GM21717 (cell line): ENCODE data around the gene CCDC88B.

ENCODE experiments used
- ATAC-seq: cut with Tn5 transposase; IDR thresholded peaks from one replicate; pipeline ENCODE4 v1.9.1; 2021; ENCODE audit warnings: mild to moderate bottlenecking, moderate library complexity; ENCODE audit not compliant: unreplicated experiment

Gene CCDC88B

GRCh38 chr11:64379160-64379559, 39.2 kb downstream of the CCDC88B start:
- no peak for ATAC-seq

GRCh38 chr11:64379817-64380709, 40.1 kb downstream of the CCDC88B start:
- no peak for ATAC-seq

GRCh38 chr11:64381350-64381749, 41.3 kb downstream of the CCDC88B start:
- ATAC-seq, result no peak

GRCh38 chr11:64382047-64382446, 42.0 kb downstream of the CCDC88B start:
- no peak for ATAC-seq

- ATAC-seq, result no peak
Measured at GRCh38 chr11:64382586-64382985, 42.6 kb downstream of the CCDC88B start.

- no peak for ATAC-seq
Measured at GRCh38 chr11:64383580-64383979, 43.6 kb downstream of the CCDC88B start.

GRCh38 chr11:64384028-64384737, 44.2 kb downstream of the CCDC88B start:
- ATAC-seq, result no peak

GRCh38 chr11:64384981-64385944, 45.3 kb downstream of the CCDC88B start:
- no peak for ATAC-seq

GRCh38 chr11:64385945-64386704, 46.1 kb downstream of the CCDC88B start:
- no peak for ATAC-seq

- ATAC-seq, result no peak
Measured at GRCh38 chr11:64387916-64388315, 47.9 kb downstream of the CCDC88B start.

GRCh38 chr11:64388894-64389293, 48.9 kb downstream of the CCDC88B start:
- no peak for ATAC-seq

GRCh38 chr11:64389851-64390250, 49.8 kb downstream of the CCDC88B start:
- no peak for ATAC-seq

GRCh38 chr11:64390558-64390957, 50.6 kb downstream of the CCDC88B start:
- no peak for ATAC-seq

GRCh38 chr11:64391839-64392238, 51.8 kb downstream of the CCDC88B start:
- ATAC-seq, result no peak

GRCh38 chr11:64395545-64396078, 55.6 kb downstream of the CCDC88B start:
- no peak for ATAC-seq

GRCh38 chr11:64396079-64396591, 56.1 kb downstream of the CCDC88B start:
- no peak for ATAC-seq

- no peak for ATAC-seq
Measured at GRCh38 chr11:64400102-64400501, 60.1 kb downstream of the CCDC88B start.

GRCh38 chr11:64400667-64401066, 60.7 kb downstream of the CCDC88B start:
- no peak for ATAC-seq

- no peak for ATAC-seq
Measured at GRCh38 chr11:64401775-64402174, 61.8 kb downstream of the CCDC88B start.

- ATAC-seq, result no peak
Measured at GRCh38 chr11:64403106-64403505, 63.1 kb downstream of the CCDC88B start.
